Liver (tissue), 3 donors: Measurements from ENCODE around the gene KCNK10.

ENCODE experiments used
- EGR1 ChIP-seq, 2 donors: IDR thresholded peaks; 2 replicates each; pipeline ENCODE4 v1.6.1; 2016 to 2018; ENCODE audit warnings: antibody characterized with exemption in 2 of 2, low read depth in 2 of 2
- FOXA1 ChIP-seq: IDR thresholded peaks from 2 replicates; pipeline ENCODE4 v1.6.1; 2016; ENCODE audit warnings: antibody characterized with exemption
- GABPA ChIP-seq, 2 donors: IDR thresholded peaks in 1 of 2; conservative IDR thresholded peaks in 1 of 2; 2 replicates each; pipeline ENCODE4 v1.6.1; 2016; ENCODE audit warnings: antibody characterized with exemption in 2 of 2, mild to moderate bottlenecking in 1 of 2, moderate library complexity in 1 of 2
- HNF4G ChIP-seq: IDR thresholded peaks from 2 replicates; pipeline ENCODE4 v1.6.1; 2016; ENCODE audit warnings: antibody characterized with exemption
- JUND ChIP-seq, 2 donors: IDR thresholded peaks; 2 replicates each; pipeline ENCODE4 v1.6.1; 2016; ENCODE audit warnings: antibody characterized with exemption in 2 of 2
- RAD21 ChIP-seq, 2 donors: IDR thresholded peaks; 2 replicates each; pipeline ENCODE4 v1.6.1; 2016; ENCODE audit warnings: antibody characterized with exemption in 2 of 2, mild to moderate bottlenecking in 2 of 2
- RXRA ChIP-seq, 2 donors: IDR thresholded peaks; 2 replicates each; pipeline ENCODE4 v1.6.1; 2017 to 2018; ENCODE audit warnings: antibody characterized with exemption in 2 of 2, mild to moderate bottlenecking in 1 of 2
- SP1 ChIP-seq: IDR thresholded peaks from 2 replicates; pipeline ENCODE4 v1.6.1; 2018; ENCODE audit warnings: antibody characterized with exemption, mild to moderate bottlenecking
- TAF1 ChIP-seq: conservative IDR thresholded peaks from 2 replicates; pipeline ENCODE4 v1.6.1; 2016; ENCODE audit warnings: antibody characterized with exemption, mild to moderate bottlenecking
- TF ChIP-seq, protein P1 (sequence below): fragments of 150-350 bp; IDR thresholded peaks from 2 replicates; pipeline ENCODE4 v1.5.1; 2017; ENCODE audit warnings: improper control_type of control experiment, low read depth, low read length; ENCODE audit not compliant: missing input control
- TF ChIP-seq, protein P2 (sequence below): IDR thresholded peaks from 2 replicates; pipeline ENCODE4 v1.6.1; 2016; ENCODE audit warnings: antibody characterized with exemption
- TF ChIP-seq, protein P3 (sequence below): IDR thresholded peaks from 2 replicates; pipeline ENCODE4 v1.6.1; 2016; ENCODE audit warnings: antibody characterized with exemption, mild to moderate bottlenecking
- TF ChIP-seq, protein P4 (sequence below): IDR thresholded peaks from 2 replicates; pipeline ENCODE4 v1.6.1; 2016; ENCODE audit warnings: antibody characterized with exemption
- TF ChIP-seq, protein P5 (sequence below): IDR thresholded peaks from 2 replicates; pipeline ENCODE4 v1.6.1; 2016; ENCODE audit warnings: antibody characterized with exemption
- donor health status: healthy.
- donor health status: healthy.

DNA sequence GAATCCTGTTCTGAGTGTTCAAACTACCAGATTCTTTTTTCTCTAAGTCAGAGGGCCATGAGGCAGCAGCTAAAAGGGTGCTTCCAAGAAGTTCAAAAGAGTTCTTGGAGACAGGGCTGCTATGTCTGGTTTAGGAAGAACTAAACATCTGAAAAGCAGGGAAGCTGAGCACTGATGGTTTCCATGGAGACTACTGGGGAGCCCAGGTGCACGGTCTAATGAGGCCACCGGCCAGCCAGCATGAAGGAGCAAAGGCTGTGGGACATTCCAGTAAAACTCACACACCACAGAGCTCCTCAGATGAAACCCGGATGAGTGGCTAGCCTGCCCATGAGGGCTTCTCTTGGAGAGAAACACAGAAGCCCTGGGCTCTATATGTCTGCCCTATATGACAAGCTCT is 97.3 kb downstream of the KCNK10 start:
- TF ChIP-seq, protein P1, sequence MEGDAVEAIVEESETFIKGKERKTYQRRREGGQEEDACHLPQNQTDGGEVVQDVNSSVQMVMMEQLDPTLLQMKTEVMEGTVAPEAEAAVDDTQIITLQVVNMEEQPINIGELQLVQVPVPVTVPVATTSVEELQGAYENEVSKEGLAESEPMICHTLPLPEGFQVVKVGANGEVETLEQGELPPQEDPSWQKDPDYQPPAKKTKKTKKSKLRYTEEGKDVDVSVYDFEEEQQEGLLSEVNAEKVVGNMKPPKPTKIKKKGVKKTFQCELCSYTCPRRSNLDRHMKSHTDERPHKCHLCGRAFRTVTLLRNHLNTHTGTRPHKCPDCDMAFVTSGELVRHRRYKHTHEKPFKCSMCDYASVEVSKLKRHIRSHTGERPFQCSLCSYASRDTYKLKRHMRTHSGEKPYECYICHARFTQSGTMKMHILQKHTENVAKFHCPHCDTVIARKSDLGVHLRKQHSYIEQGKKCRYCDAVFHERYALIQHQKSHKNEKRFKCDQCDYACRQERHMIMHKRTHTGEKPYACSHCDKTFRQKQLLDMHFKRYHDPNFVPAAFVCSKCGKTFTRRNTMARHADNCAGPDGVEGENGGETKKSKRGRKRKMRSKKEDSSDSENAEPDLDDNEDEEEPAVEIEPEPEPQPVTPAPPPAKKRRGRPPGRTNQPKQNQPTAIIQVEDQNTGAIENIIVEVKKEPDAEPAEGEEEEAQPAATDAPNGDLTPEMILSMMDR = no peak
- TF ChIP-seq, protein P2, sequence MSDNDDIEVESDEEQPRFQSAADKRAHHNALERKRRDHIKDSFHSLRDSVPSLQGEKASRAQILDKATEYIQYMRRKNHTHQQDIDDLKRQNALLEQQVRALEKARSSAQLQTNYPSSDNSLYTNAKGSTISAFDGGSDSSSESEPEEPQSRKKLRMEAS = no peak
- TF ChIP-seq, protein P3, sequence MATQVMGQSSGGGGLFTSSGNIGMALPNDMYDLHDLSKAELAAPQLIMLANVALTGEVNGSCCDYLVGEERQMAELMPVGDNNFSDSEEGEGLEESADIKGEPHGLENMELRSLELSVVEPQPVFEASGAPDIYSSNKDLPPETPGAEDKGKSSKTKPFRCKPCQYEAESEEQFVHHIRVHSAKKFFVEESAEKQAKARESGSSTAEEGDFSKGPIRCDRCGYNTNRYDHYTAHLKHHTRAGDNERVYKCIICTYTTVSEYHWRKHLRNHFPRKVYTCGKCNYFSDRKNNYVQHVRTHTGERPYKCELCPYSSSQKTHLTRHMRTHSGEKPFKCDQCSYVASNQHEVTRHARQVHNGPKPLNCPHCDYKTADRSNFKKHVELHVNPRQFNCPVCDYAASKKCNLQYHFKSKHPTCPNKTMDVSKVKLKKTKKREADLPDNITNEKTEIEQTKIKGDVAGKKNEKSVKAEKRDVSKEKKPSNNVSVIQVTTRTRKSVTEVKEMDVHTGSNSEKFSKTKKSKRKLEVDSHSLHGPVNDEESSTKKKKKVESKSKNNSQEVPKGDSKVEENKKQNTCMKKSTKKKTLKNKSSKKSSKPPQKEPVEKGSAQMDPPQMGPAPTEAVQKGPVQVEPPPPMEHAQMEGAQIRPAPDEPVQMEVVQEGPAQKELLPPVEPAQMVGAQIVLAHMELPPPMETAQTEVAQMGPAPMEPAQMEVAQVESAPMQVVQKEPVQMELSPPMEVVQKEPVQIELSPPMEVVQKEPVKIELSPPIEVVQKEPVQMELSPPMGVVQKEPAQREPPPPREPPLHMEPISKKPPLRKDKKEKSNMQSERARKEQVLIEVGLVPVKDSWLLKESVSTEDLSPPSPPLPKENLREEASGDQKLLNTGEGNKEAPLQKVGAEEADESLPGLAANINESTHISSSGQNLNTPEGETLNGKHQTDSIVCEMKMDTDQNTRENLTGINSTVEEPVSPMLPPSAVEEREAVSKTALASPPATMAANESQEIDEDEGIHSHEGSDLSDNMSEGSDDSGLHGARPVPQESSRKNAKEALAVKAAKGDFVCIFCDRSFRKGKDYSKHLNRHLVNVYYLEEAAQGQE = no peak
- TF ChIP-seq RXRA (IDR thresholded peaks at IDR 0.05) = no peak
- TF ChIP-seq GABPA (IDR thresholded peaks at IDR 0.05 in 1 of 2, conservative IDR thresholded peaks at IDR 0.05 in 1 of 2) = no peak
- no peak for TF ChIP-seq RAD21 (IDR thresholded peaks at IDR 0.05)
- TF ChIP-seq, protein P4, sequence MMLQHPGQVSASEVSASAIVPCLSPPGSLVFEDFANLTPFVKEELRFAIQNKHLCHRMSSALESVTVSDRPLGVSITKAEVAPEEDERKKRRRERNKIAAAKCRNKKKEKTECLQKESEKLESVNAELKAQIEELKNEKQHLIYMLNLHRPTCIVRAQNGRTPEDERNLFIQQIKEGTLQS = no peak
- TF ChIP-seq, protein P5, sequence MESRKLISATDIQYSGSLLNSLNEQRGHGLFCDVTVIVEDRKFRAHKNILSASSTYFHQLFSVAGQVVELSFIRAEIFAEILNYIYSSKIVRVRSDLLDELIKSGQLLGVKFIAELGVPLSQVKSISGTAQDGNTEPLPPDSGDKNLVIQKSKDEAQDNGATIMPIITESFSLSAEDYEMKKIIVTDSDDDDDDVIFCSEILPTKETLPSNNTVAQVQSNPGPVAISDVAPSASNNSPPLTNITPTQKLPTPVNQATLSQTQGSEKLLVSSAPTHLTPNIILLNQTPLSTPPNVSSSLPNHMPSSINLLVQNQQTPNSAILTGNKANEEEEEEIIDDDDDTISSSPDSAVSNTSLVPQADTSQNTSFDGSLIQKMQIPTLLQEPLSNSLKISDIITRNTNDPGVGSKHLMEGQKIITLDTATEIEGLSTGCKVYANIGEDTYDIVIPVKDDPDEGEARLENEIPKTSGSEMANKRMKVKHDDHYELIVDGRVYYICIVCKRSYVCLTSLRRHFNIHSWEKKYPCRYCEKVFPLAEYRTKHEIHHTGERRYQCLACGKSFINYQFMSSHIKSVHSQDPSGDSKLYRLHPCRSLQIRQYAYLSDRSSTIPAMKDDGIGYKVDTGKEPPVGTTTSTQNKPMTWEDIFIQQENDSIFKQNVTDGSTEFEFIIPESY = no peak
- no peak for TF ChIP-seq JUND (IDR thresholded peaks at IDR 0.05)
- no peak for TF ChIP-seq EGR1 (IDR thresholded peaks at IDR 0.05; ENCODE audit: low read depth in 2 of 2)
- no peak for TF ChIP-seq HNF4G
- TF ChIP-seq FOXA1 = no peak
- TF ChIP-seq TAF1 = no peak
- no peak for TF ChIP-seq SP1
